Erythroblast (primary cell): ENCODE measurements around the gene THUMPD2.

ENCODE experiments used
- DNase-seq, 2 experiments: peaks; one replicate each; lab custom pipeline; 2025; lab: John Stamatoyannopoulos, UW
- GATA1 ChIP-seq: IDR thresholded peaks from 2 replicates; pipeline ENCODE4 v1.6.1; 2011; ENCODE audit warnings: low read depth, mild to moderate bottlenecking, control low read depth, low read length, moderate library complexity
- POLR2A ChIP-seq: IDR thresholded peaks from 2 replicates; pipeline ENCODE4 v1.6.1; 2011; ENCODE audit warnings: mild to moderate bottlenecking, low read length

The THUMPD2 gene

GRCh38 chr2:39696838-39697237, 82.2 kb downstream of the THUMPD2 start:
- DNase-seq = no peak
- TF ChIP-seq GATA1 (no peak), POLR2A (no peak)

- no peak for DNase-seq
- TF ChIP-seq GATA1 = no peak
- TF ChIP-seq POLR2A = no peak
Observed at GRCh38 chr2:39696101-39696553, 82.9 kb downstream of the THUMPD2 start.

GRCh38 chr2:39693245-39693644, 85.8 kb downstream of the THUMPD2 start:
- TF ChIP-seq POLR2A = no peak

DNA sequence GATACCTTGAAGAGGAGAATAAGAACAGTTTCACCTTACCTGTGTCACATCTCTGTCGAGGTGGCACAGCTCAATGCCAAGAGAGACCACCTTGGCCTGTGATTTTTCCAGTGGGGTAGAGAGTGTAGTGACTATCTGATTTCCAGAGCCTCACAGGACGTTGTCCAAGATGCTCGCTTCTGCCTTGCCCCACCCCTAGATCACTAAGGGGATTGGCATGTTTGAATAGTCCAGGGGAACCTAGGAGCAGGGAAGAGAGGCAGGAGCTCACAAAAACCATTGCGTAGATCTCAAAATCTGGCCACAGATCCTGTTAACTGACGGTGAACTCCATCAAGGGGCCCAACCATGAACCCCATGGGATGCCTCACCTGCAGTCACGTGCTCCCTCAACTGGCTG, 89.2 kb downstream of the THUMPD2 start:
- no peak for DNase-seq
- TF ChIP-seq POLR2A = no peak
- no peak for TF ChIP-seq GATA1

More at GRCh38 chr2:39693245-39693644, 85.8 kb downstream of the THUMPD2 start:
- no peak for DNase-seq

GRCh38 chr2:39689272-39689841, 89.7 kb downstream of the THUMPD2 start:
- no peak for DNase-seq
- TF ChIP-seq GATA1 (no peak), POLR2A (no peak)

DNA sequence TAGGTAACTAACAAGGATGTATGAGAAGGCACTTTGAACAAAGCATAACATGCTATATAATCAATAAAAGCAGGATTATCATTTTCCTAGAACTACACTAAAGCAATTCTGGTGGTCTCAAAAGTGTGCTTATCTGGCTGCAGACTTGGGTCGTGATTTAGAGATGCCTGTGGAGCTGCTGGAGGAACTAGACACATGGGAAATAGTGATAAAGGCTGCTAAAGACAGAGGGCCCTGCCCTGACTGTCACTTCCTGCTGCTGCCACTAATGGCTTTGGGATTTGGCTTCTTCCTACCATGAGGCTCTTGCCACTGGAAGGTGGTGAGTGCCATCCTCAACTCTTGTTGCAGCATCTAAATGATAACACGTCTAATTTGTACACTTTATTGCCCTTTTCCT, 90.9 kb downstream of the THUMPD2 start:
- DNase-seq = peak in 1 of 2 experiments; percentile 12
- no peak for TF ChIP-seq GATA1
- no peak for TF ChIP-seq POLR2A

- no peak for TF ChIP-seq GATA1
- TF ChIP-seq POLR2A = no peak
- DNase-seq = no peak
Observed at GRCh38 chr2:39686456-39686855, 92.6 kb downstream of the THUMPD2 start.
